ENCODE data around the gene MAP3K21.

DNA sequence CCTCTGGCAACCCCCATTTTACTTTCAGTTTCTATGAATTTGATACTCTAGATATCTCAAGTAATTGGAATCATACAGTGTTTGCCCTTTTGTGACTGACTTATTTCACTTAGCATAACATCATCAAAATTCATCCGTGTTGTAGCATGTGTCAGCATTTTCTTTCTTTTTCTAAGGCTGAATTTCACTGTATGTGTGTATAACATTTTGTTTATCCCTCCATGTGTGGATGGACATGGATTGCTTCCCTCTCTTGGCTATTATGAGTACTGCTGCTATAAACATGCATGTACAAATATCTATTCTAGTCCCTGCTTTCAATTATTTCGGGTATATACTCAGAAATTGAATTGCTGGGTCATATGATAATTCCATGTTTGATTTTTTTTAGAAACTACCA, 97.3 kb downstream of the MAP3K21 start:
- TF ChIP-seq, protein P1, sequence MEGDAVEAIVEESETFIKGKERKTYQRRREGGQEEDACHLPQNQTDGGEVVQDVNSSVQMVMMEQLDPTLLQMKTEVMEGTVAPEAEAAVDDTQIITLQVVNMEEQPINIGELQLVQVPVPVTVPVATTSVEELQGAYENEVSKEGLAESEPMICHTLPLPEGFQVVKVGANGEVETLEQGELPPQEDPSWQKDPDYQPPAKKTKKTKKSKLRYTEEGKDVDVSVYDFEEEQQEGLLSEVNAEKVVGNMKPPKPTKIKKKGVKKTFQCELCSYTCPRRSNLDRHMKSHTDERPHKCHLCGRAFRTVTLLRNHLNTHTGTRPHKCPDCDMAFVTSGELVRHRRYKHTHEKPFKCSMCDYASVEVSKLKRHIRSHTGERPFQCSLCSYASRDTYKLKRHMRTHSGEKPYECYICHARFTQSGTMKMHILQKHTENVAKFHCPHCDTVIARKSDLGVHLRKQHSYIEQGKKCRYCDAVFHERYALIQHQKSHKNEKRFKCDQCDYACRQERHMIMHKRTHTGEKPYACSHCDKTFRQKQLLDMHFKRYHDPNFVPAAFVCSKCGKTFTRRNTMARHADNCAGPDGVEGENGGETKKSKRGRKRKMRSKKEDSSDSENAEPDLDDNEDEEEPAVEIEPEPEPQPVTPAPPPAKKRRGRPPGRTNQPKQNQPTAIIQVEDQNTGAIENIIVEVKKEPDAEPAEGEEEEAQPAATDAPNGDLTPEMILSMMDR (IDR thresholded peaks at IDR 0.05 in 4 of 5, conservative IDR thresholded peaks at IDR 0.05 in 1 of 5), result no peak
- TF ChIP-seq POLR2A (IDR thresholded peaks at IDR 0.05), result no peak

Data from gastrocnemius medialis (tissue), 4 donors.